ENCODE measurements around the gene AK9.

Gene AK9

DNA sequence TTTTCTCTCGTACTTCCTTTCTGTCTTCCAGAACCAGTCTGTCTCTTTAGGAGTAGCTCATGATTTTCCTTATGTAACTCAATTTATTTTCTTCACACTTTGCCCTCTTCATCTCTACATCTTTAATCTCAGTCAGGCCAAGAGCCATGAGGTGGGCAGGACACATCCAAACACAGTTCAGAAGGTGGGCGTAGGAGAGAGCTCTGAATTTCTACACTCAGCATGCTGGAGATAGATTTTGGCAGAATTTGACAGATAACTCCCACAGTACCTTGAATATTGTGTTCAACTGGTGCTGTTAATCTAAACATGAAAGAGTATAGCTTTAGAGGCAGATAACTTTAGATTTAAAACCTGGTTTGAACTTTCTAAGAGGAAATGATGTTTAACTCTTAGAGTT is 184.2 kb downstream of the AK9 start:
- Histone ChIP-seq H4K8ac (ENCODE audit: low read depth, low read length) (no peak overlapping the region), H4K12ac (ENCODE audit: low read depth, low read length) (no peak overlapping the region), H3K4me1 (ENCODE audit: control insufficient read depth in 1 of 2, insufficient read depth in 2 of 2, low read length in 2 of 2) (peaks cover 0 to 2% of the 10 kb centered on the region in 2 experiments), H3K4me3 (ENCODE audit: low read depth, low read length) (no peak overlapping the region), H2BK120ac (ENCODE audit: insufficient read depth, low read length, poor library complexity) (no peak overlapping the region), H2AFZ (ENCODE audit: insufficient read depth, low read length, poor library complexity) (no peak overlapping the region), H3K27me3 (ENCODE audit: insufficient read depth, low read length) (no peaks in the 10 kb centered on the region), H3K14ac (ENCODE audit: low read length) (no peak overlapping the region), H3K79me1 (ENCODE audit: low read length) (peaks cover 3% of the 10 kb centered on the region), H3K36me3 (ENCODE audit: control insufficient read depth in 1 of 2, insufficient read depth in 2 of 2, low read length in 2 of 2) (no peaks in the 10 kb centered on the region), H3K18ac (ENCODE audit: low read length) (no peak overlapping the region), H2BK5ac (ENCODE audit: low read depth, low read length, poor library complexity) (no peak overlapping the region), H2BK12ac (ENCODE audit: low read length) (no peak overlapping the region), H3K23ac (ENCODE audit: low read length) (no peak overlapping the region), H3K4me2 (ENCODE audit: low read length) (no peak overlapping the region), H2AK5ac (ENCODE audit: low read length) (no peak overlapping the region), H3K4ac (ENCODE audit: low read depth, low read length) (no peak overlapping the region), H3K9ac (ENCODE audit: low read length) (no peak overlapping the region), H3K9me3 (ENCODE audit: insufficient read depth, low read depth, low read length) (peaks cover 10% of the 10 kb centered on the region), H4K91ac (ENCODE audit: low read depth, low read length) (no peak overlapping the region), H3K79me2 (ENCODE audit: control insufficient read depth, insufficient read depth, low read length, poor library complexity) (no peaks in the 10 kb centered on the region), H3K27ac (ENCODE audit: low read depth, low read length) (no peak overlapping the region)
- WGBS (ENCODE audit: extremely low coverage, insufficient coverage, insufficient read length): no CpG with 5 or more reads among the region's 2 CpGs
- DNase-seq: no peak

DNA sequence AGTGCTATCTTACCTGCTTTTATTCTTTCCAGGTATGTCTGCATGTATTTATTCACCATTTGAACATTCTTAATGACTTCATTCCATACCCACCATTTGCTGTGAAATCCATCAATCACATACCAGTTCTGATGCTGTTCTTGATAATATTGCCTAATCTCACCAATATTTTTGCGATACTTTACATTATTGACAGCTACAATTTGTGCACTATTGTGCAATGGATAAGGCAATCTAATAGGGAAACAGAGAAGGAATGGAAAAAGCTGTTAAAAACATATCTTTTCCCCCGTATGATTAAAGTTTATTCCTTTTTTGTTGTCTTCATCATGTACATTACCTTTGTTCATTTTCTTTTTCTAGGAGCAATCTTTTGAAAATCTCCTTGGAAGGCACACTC is 184.7 kb downstream of the AK9 start:
- no peak overlapping the region for H4K8ac ChIP-seq (ENCODE audit: low read depth, low read length)
- no peak overlapping the region for H2BK5ac ChIP-seq (ENCODE audit: low read depth, low read length, poor library complexity)
- H3K36me3 ChIP-seq (ENCODE audit: control insufficient read depth in 1 of 2, insufficient read depth in 2 of 2, low read length in 2 of 2): no peaks in the 10 kb centered on the region
- no peak overlapping the region for H3K23ac ChIP-seq (ENCODE audit: low read length)
- H3K4me3 ChIP-seq (ENCODE audit: low read depth, low read length): no peak overlapping the region
- H2BK120ac ChIP-seq (ENCODE audit: insufficient read depth, low read length, poor library complexity): no peak overlapping the region
- no peak overlapping the region for H3K4ac ChIP-seq (ENCODE audit: low read depth, low read length)
- no peak overlapping the region for H3K18ac ChIP-seq (ENCODE audit: low read length)
- no peak for DNase-seq
- no peaks in the 10 kb centered on the region for H3K4me1 ChIP-seq (ENCODE audit: control insufficient read depth in 1 of 2, insufficient read depth in 2 of 2, low read length in 2 of 2)
- no peak overlapping the region for H3K14ac ChIP-seq (ENCODE audit: low read length)
- no peak overlapping the region for H2AK5ac ChIP-seq (ENCODE audit: low read length)
- peaks cover 3% of the 10 kb centered on the region for H3K79me1 ChIP-seq (ENCODE audit: low read length)
- no peaks in the 10 kb centered on the region for H3K79me2 ChIP-seq (ENCODE audit: control insufficient read depth, insufficient read depth, low read length, poor library complexity)
- no peaks in the 10 kb centered on the region for H3K27me3 ChIP-seq (ENCODE audit: insufficient read depth, low read length)
- no peak overlapping the region for H2BK12ac ChIP-seq (ENCODE audit: low read length)
- H4K12ac ChIP-seq (ENCODE audit: low read depth, low read length): no peak overlapping the region
- no peak overlapping the region for H4K91ac ChIP-seq (ENCODE audit: low read depth, low read length)
- no peak overlapping the region for H3K4me2 ChIP-seq (ENCODE audit: low read length)
- no peak overlapping the region for H2AFZ ChIP-seq (ENCODE audit: insufficient read depth, low read length, poor library complexity)
- no peak overlapping the region for H3K27ac ChIP-seq (ENCODE audit: low read depth, low read length)
- WGBS (ENCODE audit: extremely low coverage, insufficient coverage, insufficient read length): no CpG with 5 or more reads among the region's 2 CpGs
- no peak overlapping the region for H3K9ac ChIP-seq (ENCODE audit: low read length)
- peaks cover 10% of the 10 kb centered on the region for H3K9me3 ChIP-seq (ENCODE audit: insufficient read depth, low read depth, low read length)

DNA sequence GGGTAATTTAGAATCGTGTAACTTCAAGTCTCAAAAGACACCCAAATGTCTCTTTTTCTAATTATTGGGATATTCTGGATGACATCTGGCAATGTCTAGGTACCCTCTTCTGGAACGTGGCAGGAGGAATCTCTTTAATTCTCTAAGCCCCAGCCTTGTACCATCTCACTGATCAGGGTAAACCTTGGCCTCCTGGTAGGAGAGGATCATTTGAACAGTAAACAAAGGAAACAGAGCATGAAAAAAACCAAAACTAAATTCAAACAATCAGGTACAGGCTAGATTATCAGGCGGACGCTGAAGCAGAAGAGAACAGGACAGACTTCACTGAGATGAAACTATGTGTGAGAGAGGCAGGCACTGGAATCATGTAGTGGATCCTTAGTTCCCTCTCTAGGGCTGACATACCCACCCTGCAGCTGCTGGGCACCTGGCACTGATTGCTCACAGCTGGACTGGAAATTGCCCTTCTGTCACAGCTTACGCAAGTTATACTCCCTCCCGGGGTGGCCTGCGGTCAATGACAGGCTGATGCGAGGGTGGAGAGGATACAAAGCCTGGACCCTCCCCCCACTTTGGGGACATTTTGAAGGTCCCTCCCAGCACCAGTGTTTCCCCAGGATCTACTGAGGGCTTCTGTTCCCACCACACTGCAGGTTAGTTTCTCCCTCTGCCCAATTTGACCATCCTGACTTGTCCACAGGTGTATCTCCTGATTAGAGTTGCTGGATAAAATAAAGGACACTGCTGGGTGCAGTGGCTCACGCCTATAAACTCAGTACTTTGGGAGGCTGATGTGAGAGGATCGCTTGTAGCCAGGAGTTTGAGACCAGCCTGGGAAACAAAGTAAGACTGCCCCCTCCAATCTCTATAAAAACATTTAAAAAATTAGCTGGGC is 187.4 kb downstream of the AK9 start:
- H3K18ac ChIP-seq (ENCODE audit: low read length): no peak overlapping the region
- H3K79me2 ChIP-seq (ENCODE audit: control insufficient read depth, insufficient read depth, low read length, poor library complexity): no peaks in the 10 kb centered on the region
- peak overlapping the region; percentile 36 for H2BK12ac ChIP-seq (ENCODE audit: low read length)
- H2BK120ac ChIP-seq (ENCODE audit: insufficient read depth, low read length, poor library complexity): peak overlapping the region; percentile 20
- no peak overlapping the region for H4K12ac ChIP-seq (ENCODE audit: low read depth, low read length)
- H3K4me1 ChIP-seq (ENCODE audit: control insufficient read depth in 1 of 2, insufficient read depth in 2 of 2, low read length in 2 of 2): no peaks in the 10 kb centered on the region
- no peak overlapping the region for H3K4me3 ChIP-seq (ENCODE audit: low read depth, low read length)
- H3K36me3 ChIP-seq (ENCODE audit: control insufficient read depth in 1 of 2, insufficient read depth in 2 of 2, low read length in 2 of 2): no peaks in the 10 kb centered on the region
- H3K14ac ChIP-seq (ENCODE audit: low read length): no peak overlapping the region
- DNase-seq: peak; percentile 21 to 37
- no CpG with 5 or more reads among the region's 10 CpGs for WGBS (ENCODE audit: extremely low coverage, insufficient coverage, insufficient read length)
- H3K79me1 ChIP-seq (ENCODE audit: low read length): peaks cover 3% of the 10 kb centered on the region
- no peak overlapping the region for H3K23ac ChIP-seq (ENCODE audit: low read length)
- no peak overlapping the region for H3K9ac ChIP-seq (ENCODE audit: low read length)
- no peak overlapping the region for H2AFZ ChIP-seq (ENCODE audit: insufficient read depth, low read length, poor library complexity)
- no peak overlapping the region for H4K91ac ChIP-seq (ENCODE audit: low read depth, low read length)
- peak overlapping the region; percentile 75 for H2AK5ac ChIP-seq (ENCODE audit: low read length)
- H3K4ac ChIP-seq (ENCODE audit: low read depth, low read length): no peak overlapping the region
- H3K9me3 ChIP-seq (ENCODE audit: insufficient read depth, low read depth, low read length): no peaks in the 10 kb centered on the region
- no peaks in the 10 kb centered on the region for H3K27me3 ChIP-seq (ENCODE audit: insufficient read depth, low read length)
- no peak overlapping the region for H3K4me2 ChIP-seq (ENCODE audit: low read length)
- no peak overlapping the region for H4K8ac ChIP-seq (ENCODE audit: low read depth, low read length)
- no peak overlapping the region for H3K27ac ChIP-seq (ENCODE audit: low read depth, low read length)
- H2BK5ac ChIP-seq (ENCODE audit: low read depth, low read length, poor library complexity): no peak overlapping the region

DNA sequence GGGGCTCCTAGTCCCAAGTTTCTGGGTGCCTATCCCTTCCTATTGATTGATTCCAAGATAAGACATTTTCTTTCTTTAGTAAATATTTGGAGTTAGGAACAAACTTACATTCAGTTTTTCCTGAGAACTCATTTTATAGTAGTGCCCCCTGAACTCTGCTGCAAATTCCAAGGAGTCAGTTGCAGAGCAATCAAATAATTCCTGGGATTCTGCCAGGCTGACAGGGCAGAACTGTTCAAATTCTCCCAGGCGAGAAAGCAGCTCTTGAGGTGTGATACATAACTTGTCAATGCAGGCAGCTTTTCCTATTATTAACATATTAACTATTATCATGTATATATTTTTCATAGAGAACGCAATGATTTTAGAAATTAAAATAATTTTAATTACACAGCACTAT is 192.1 kb downstream of the AK9 start:
- Histone ChIP-seq H3K4me1 (ENCODE audit: control insufficient read depth in 1 of 2, insufficient read depth in 2 of 2, low read length in 2 of 2) (no peaks in the 10 kb centered on the region), H3K18ac (ENCODE audit: low read length) (no peak overlapping the region)
- no CpG with 5 or more reads among the region's 2 CpGs for WGBS (ENCODE audit: extremely low coverage, insufficient coverage, insufficient read length)

More for the DNA sequence above, 192.1 kb downstream of the AK9 start:
- Histone ChIP-seq H3K4me2 (ENCODE audit: low read length) (no peak overlapping the region), H3K9me3 (ENCODE audit: insufficient read depth, low read depth, low read length) (peaks cover 2% of the 10 kb centered on the region), H4K8ac (ENCODE audit: low read depth, low read length) (no peak overlapping the region), H3K36me3 (ENCODE audit: control insufficient read depth in 1 of 2, insufficient read depth in 2 of 2, low read length in 2 of 2) (no peaks in the 10 kb centered on the region), H4K91ac (ENCODE audit: low read depth, low read length) (no peak overlapping the region), H3K27me3 (ENCODE audit: insufficient read depth, low read length) (no peaks in the 10 kb centered on the region), H3K79me2 (ENCODE audit: control insufficient read depth, insufficient read depth, low read length, poor library complexity) (no peaks in the 10 kb centered on the region), H3K9ac (ENCODE audit: low read length) (no peak overlapping the region), H3K79me1 (ENCODE audit: low read length) (peaks cover 2% of the 10 kb centered on the region), H3K4ac (ENCODE audit: low read depth, low read length) (no peak overlapping the region), H3K27ac (ENCODE audit: low read depth, low read length) (no peak overlapping the region), H2BK120ac (ENCODE audit: insufficient read depth, low read length, poor library complexity) (no peak overlapping the region), H2AK5ac (ENCODE audit: low read length) (no peak overlapping the region), H2BK5ac (ENCODE audit: low read depth, low read length, poor library complexity) (no peak overlapping the region), H3K4me3 (ENCODE audit: low read depth, low read length) (no peak overlapping the region), H2AFZ (ENCODE audit: insufficient read depth, low read length, poor library complexity) (no peak overlapping the region), H4K12ac (ENCODE audit: low read depth, low read length) (no peak overlapping the region), H2BK12ac (ENCODE audit: low read length) (no peak overlapping the region), H3K14ac (ENCODE audit: low read length) (no peak overlapping the region), H3K23ac (ENCODE audit: low read length) (no peak overlapping the region)
- no peak for DNase-seq

All from trophoblast cell (in vitro differentiated cells and primary cell).